ENCODE measurements around the gene CDA.

- TF ChIP-seq TAF1 (IDR thresholded peaks at IDR 0.05; ENCODE audit: low read depth, low read length) (no peak), SPI1 (IDR thresholded peaks at IDR 0.05; ENCODE audit: low read depth, low read length) (no peak)
These were observed 22.8 kb downstream of the CDA start for GRCh38 chr1:20611652-20612051.

Measured in GM12891 (cell line).